ENCODE data around the gene KRT79. TPM values are rescaled to one million over a fixed set of nuclear protein-coding genes. Genes with fewer than 3 reads are reported as not detected.

KRT79 gene
- polyA plus RNA-seq, 1 donor from 2014 or later = not detected

- H3K9ac ChIP-seq (ENCODE audit: low read length) = no peak overlapping the region
- H3K36me3 ChIP-seq (ENCODE audit: insufficient read depth, low read length) = no peaks in the 10 kb centered on the region
- no peak overlapping the region for H3K4me3 ChIP-seq (ENCODE audit: low read length)
- no peaks in the 10 kb centered on the region for H3K27me3 ChIP-seq (ENCODE audit: insufficient read depth, low read depth, low read length)
- H3K79me2 ChIP-seq (replicated peaks; ENCODE audit: insufficient read depth, low read length) = no peaks in the 10 kb centered on the region
- no peak overlapping the region for H2AFZ ChIP-seq (ENCODE audit: low read depth, low read length)
- H3K9me2 ChIP-seq (ENCODE audit: insufficient read depth, low read length) = no peaks in the 10 kb centered on the region
- H3K9me3 ChIP-seq (ENCODE audit: low read length) = no peaks in the 10 kb centered on the region
- no peaks in the 10 kb centered on the region for H3F3A ChIP-seq (ENCODE audit: insufficient read depth, low read length, poor library complexity, severe bottlenecking)
- H3K4me2 ChIP-seq (ENCODE audit: low read length) = no peak overlapping the region
- no peak for TF ChIP-seq EP300 (conservative IDR thresholded peaks at IDR 0.05; ENCODE audit: poor library complexity, severe bottlenecking)
- TF ChIP-seq POLR2AphosphoS5 (IDR thresholded peaks at IDR 0.05) = no peak
- no peak for TF ChIP-seq MXI1 (conservative IDR thresholded peaks at IDR 0.05; ENCODE audit: poor library complexity, severe bottlenecking)
- TF ChIP-seq RAD21 (conservative IDR thresholded peaks at IDR 0.05) = no peak
- TF ChIP-seq REST (IDR thresholded peaks at IDR 0.05; ENCODE audit: borderline replicate concordance) = no peak
- TF ChIP-seq EZH2 (IDR thresholded peaks at IDR 0.05; ENCODE audit: borderline replicate concordance, insufficient read depth, low read length, poor library complexity, severe bottlenecking) = no peak
- no peak for TF ChIP-seq TAF1 (IDR thresholded peaks at IDR 0.05; ENCODE audit: low read depth)
- TF ChIP-seq SMC3 (conservative IDR thresholded peaks at IDR 0.05; ENCODE audit: poor library complexity) = no peak
- TF ChIP-seq CTCF (IDR thresholded peaks at IDR 0.05; ENCODE audit: poor library complexity, severe bottlenecking) = no peak
- no peaks in the 10 kb centered on the region for H4K20me1 ChIP-seq (ENCODE audit: insufficient read depth)
- H3K27ac ChIP-seq (ENCODE audit: low read length) = no peak overlapping the region
These were observed 39.4 kb downstream of the KRT79 start for GRCh38 chr12:52794479-52795331.

GRCh38 chr12:52792185-52793029 is 41.7 kb downstream of the KRT79 start:
- Histone ChIP-seq H3K79me2 (replicated peaks; ENCODE audit: insufficient read depth, low read length) (no peaks in the 10 kb centered on the region), H3K27ac (ENCODE audit: low read length) (no peak overlapping the region), H3K4me3 (ENCODE audit: low read length) (no peak overlapping the region), H3F3A (ENCODE audit: insufficient read depth, low read length, poor library complexity, severe bottlenecking) (no peaks in the 10 kb centered on the region), H2AFZ (ENCODE audit: low read depth, low read length) (no peak overlapping the region), H3K9me3 (ENCODE audit: low read length) (no peaks in the 10 kb centered on the region), H4K20me1 (ENCODE audit: insufficient read depth) (no peaks in the 10 kb centered on the region), H3K4me2 (ENCODE audit: low read length) (no peak overlapping the region), H3K27me3 (ENCODE audit: insufficient read depth, low read depth, low read length) (no peaks in the 10 kb centered on the region), H3K36me3 (ENCODE audit: insufficient read depth, low read length) (no peaks in the 10 kb centered on the region), H3K9me2 (ENCODE audit: insufficient read depth, low read length) (no peaks in the 10 kb centered on the region), H3K9ac (ENCODE audit: low read length) (no peak overlapping the region)
- TF ChIP-seq REST (IDR thresholded peaks at IDR 0.05; ENCODE audit: borderline replicate concordance) (no peak), RAD21 (conservative IDR thresholded peaks at IDR 0.05) (no peak), EZH2 (IDR thresholded peaks at IDR 0.05; ENCODE audit: borderline replicate concordance, insufficient read depth, low read length, poor library complexity, severe bottlenecking) (no peak), CTCF (IDR thresholded peaks at IDR 0.05; ENCODE audit: poor library complexity, severe bottlenecking) (no peak), TAF1 (IDR thresholded peaks at IDR 0.05; ENCODE audit: low read depth) (no peak), MXI1 (conservative IDR thresholded peaks at IDR 0.05; ENCODE audit: poor library complexity, severe bottlenecking) (no peak), SMC3 (conservative IDR thresholded peaks at IDR 0.05; ENCODE audit: poor library complexity) (no peak), EP300 (conservative IDR thresholded peaks at IDR 0.05; ENCODE audit: poor library complexity, severe bottlenecking) (no peak), POLR2AphosphoS5 (IDR thresholded peaks at IDR 0.05) (no peak)
